22Rv1 (cell line): ENCODE data around the gene TIGIT.
"Not testable (repeated sequence)": the region's sequence is repeated elsewhere in the genome, so short reads cannot be mapped to it uniquely, and the experiment has no call there.

Experiments used
- ZFX ChIP-seq: fragments of 450-650 bp; IDR thresholded peaks from 2 replicates; pipeline ENCODE4 v1.6.1; 2017; ENCODE audit warnings: antibody characterized with exemption, borderline replicate concordance
- TF ChIP-seq, protein P1 (sequence below): fragments of 450-650 bp; IDR thresholded peaks from 2 replicates; pipeline ENCODE4 v1.5.1; 2017; ENCODE audit warnings: mild to moderate bottlenecking

DNA sequence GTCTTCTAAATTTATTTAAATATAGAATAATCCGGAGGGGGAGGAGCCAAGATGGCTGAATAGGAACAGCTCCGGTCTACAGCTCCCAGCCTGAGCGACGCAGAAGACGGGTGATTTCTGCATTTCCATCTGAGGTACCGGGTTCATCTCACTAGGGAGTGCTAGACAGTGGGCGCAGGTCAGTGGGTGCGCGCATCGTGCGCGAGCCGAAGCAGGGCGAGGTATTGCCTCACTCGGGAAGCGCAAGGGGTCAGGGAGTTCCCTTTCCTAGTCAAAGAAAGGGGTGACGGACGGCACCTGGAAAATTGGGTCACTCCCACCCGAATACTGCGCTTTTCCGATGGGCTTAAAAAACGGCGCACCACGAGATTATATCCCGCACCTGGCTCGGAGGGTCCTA, 17.0 kb upstream of the TIGIT start:
- TF ChIP-seq, protein P1, sequence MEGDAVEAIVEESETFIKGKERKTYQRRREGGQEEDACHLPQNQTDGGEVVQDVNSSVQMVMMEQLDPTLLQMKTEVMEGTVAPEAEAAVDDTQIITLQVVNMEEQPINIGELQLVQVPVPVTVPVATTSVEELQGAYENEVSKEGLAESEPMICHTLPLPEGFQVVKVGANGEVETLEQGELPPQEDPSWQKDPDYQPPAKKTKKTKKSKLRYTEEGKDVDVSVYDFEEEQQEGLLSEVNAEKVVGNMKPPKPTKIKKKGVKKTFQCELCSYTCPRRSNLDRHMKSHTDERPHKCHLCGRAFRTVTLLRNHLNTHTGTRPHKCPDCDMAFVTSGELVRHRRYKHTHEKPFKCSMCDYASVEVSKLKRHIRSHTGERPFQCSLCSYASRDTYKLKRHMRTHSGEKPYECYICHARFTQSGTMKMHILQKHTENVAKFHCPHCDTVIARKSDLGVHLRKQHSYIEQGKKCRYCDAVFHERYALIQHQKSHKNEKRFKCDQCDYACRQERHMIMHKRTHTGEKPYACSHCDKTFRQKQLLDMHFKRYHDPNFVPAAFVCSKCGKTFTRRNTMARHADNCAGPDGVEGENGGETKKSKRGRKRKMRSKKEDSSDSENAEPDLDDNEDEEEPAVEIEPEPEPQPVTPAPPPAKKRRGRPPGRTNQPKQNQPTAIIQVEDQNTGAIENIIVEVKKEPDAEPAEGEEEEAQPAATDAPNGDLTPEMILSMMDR = not testable (repeated sequence)
- TF ChIP-seq ZFX = not testable (repeated sequence)
